Large intestine (tissue), 1 donor: ENCODE results near the gene HSD17B1. TPM values are rescaled to one million over a fixed set of nuclear protein-coding genes. Genes with fewer than 3 reads are reported as not detected.

Experiments
- polyA plus RNA-seq: library from polyadenylated mRNA; unstranded; fragments of 120-200 nt; gene quantifications from one replicate; pipeline ENCODE4 v1.2.1, GENCODE V29; 2013

HSD17B1 gene
- polyA plus RNA-seq, 1 donor: 2.1 TPM

Other genes with a start within 250 kb of the HSD17B1 start
- 193 TPM for gene STAT3, start 164.5 kb upstream of the HSD17B1 start, polyA plus RNA-seq
- gene CAVIN1, start 129.7 kb upstream of the HSD17B1 start, polyA plus RNA-seq: 71.0 TPM
- gene ATP6V0A1, start 94.0 kb upstream of the HSD17B1 start, polyA plus RNA-seq: 114 TPM
- 32.9 TPM for gene NAGLU, start 16.7 kb upstream of the HSD17B1 start, polyA plus RNA-seq
- 65.6 TPM for gene COASY, start 9.2 kb downstream of the HSD17B1 start, polyA plus RNA-seq
- gene MLX, start 14.2 kb downstream of the HSD17B1 start, polyA plus RNA-seq: 52.0 TPM
- 8.6 TPM for gene PSMC3IP, start 24.8 kb downstream of the HSD17B1 start, polyA plus RNA-seq
- 36.8 TPM for gene RETREG3, start 56.5 kb downstream of the HSD17B1 start, polyA plus RNA-seq
- 40.0 TPM for gene TUBG1, start 56.8 kb downstream of the HSD17B1 start, polyA plus RNA-seq
- 16.2 TPM for gene TUBG2, start 106.4 kb downstream of the HSD17B1 start, polyA plus RNA-seq
- 9.2 TPM for gene PLEKHH3, start 124.1 kb downstream of the HSD17B1 start, polyA plus RNA-seq
- 1.2 TPM for gene CCR10, start 128.9 kb downstream of the HSD17B1 start, polyA plus RNA-seq
- 7.5 TPM for gene CNTNAP1, start 129.6 kb downstream of the HSD17B1 start, polyA plus RNA-seq
- gene EZH1, start 192.1 kb downstream of the HSD17B1 start, polyA plus RNA-seq: 37.6 TPM
- 45.9 TPM for gene RAMP2, start 208.3 kb downstream of the HSD17B1 start, polyA plus RNA-seq
- gene VPS25, start 220.5 kb downstream of the HSD17B1 start, polyA plus RNA-seq: 78.1 TPM
- 16.9 TPM for gene WNK4, start 227.7 kb downstream of the HSD17B1 start, polyA plus RNA-seq
- 107 TPM for gene COA3, start 245.8 kb downstream of the HSD17B1 start, polyA plus RNA-seq
- 3.0 TPM for gene CNTD1, start 245.9 kb downstream of the HSD17B1 start, polyA plus RNA-seq